NCI-H345 treated with DMSO at 0.1 percent for 48 hours (cell line): Measurements from ENCODE around the gene EVA1A.
A peak's percentile ranks its signal among the peaks of the same experiment; 100 is the strongest.

Source experiments
- DNase-seq: peaks from one replicate; lab custom pipeline; 2025; ENCODE audit not compliant: unreplicated experiment; lab: John Stamatoyannopoulos, UW

EVA1A gene

GRCh38 chr2:75545387-75545786 is 15.4 kb downstream of the EVA1A start:
- DNase-seq: no peak

- no peak for DNase-seq
These were observed 17.3 kb downstream of the EVA1A start for GRCh38 chr2:75543446-75543845.

GRCh38 chr2:75541430-75541829 is 19.3 kb downstream of the EVA1A start:
- no peak for DNase-seq

- DNase-seq: no peak
These were observed 19.7 kb downstream of the EVA1A start for GRCh38 chr2:75540994-75541393.

- no peak for DNase-seq
These were observed 20.6 kb downstream of the EVA1A start for GRCh38 chr2:75539955-75540716.

GRCh38 chr2:75538521-75539490 is 21.9 kb downstream of the EVA1A start:
- no peak for DNase-seq

GRCh38 chr2:75537658-75538057 is 23.1 kb downstream of the EVA1A start:
- DNase-seq: no peak

GRCh38 chr2:75533135-75533534 is 27.6 kb downstream of the EVA1A start:
- DNase-seq: no peak

GRCh38 chr2:75532488-75532887 is 28.3 kb downstream of the EVA1A start:
- no peak for DNase-seq

GRCh38 chr2:75528221-75528977 is 32.3 kb downstream of the EVA1A start:
- DNase-seq: peak; percentile 42

GRCh38 chr2:75527676-75528075 is 33.1 kb downstream of the EVA1A start:
- no peak for DNase-seq

GRCh38 chr2:75526842-75527241 is 33.9 kb downstream of the EVA1A start:
- DNase-seq: no peak

- DNase-seq: no peak
These were observed 35.1 kb downstream of the EVA1A start for GRCh38 chr2:75525434-75526310.

GRCh38 chr2:75524276-75524911 is 36.3 kb downstream of the EVA1A start:
- DNase-seq: no peak

- no peak for DNase-seq
These were observed 37.1 kb downstream of the EVA1A start for GRCh38 chr2:75523313-75524275.

- no peak for DNase-seq
These were observed 38.0 kb downstream of the EVA1A start for GRCh38 chr2:75522543-75523312.

GRCh38 chr2:75521225-75521872 is 39.4 kb downstream of the EVA1A start:
- no peak for DNase-seq
